Islet precursor cell (in vitro differentiated cells): ENCODE data around the gene GGT6.

Source experiments
- DNase-seq: peaks from one replicate; pipeline ENCODE4 v3.0.0-alpha.2; 2018

GGT6 gene

GRCh38 chr17:4573669-4574068 lies 13.3 kb upstream of the GGT6 start:
- no peak for DNase-seq

- no peak for DNase-seq
Measured at GRCh38 chr17:4573115-4573514, 12.7 kb upstream of the GGT6 start.

- no peak for DNase-seq
Measured at GRCh38 chr17:4572131-4572530, 11.8 kb upstream of the GGT6 start.

- DNase-seq, result no peak
Measured at GRCh38 chr17:4569591-4569990, 9.2 kb upstream of the GGT6 start.

GRCh38 chr17:4566785-4567184 lies 6.4 kb upstream of the GGT6 start:
- peak; percentile 90 for DNase-seq

- DNase-seq, result peak; percentile 85
Measured at GRCh38 chr17:4565209-4566141, 5.1 kb upstream of the GGT6 start.

GRCh38 chr17:4562015-4562969 lies 1.9 kb upstream of the GGT6 start:
- DNase-seq, result no peak

- DNase-seq, result no peak
Measured at GRCh38 chr17:4560837-4561256, 470 bp upstream of the GGT6 start.

- DNase-seq, result no peak
Measured at GRCh38 chr17:4559966-4560365, 411 bp downstream of the GGT6 start.

- DNase-seq, result no peak
Measured at GRCh38 chr17:4559139-4559791, 1.1 kb downstream of the GGT6 start.

- DNase-seq, result no peak
Measured at GRCh38 chr17:4558347-4558971, 1.9 kb downstream of the GGT6 start.

- no peak for DNase-seq
Measured at GRCh38 chr17:4557626-4558346, 2.6 kb downstream of the GGT6 start.

- DNase-seq, result no peak
Measured at GRCh38 chr17:4556996-4557395, 3.4 kb downstream of the GGT6 start.

GRCh38 chr17:4555873-4556759 lies 4.3 kb downstream of the GGT6 start:
- DNase-seq, result no peak

- peak; percentile 98 for DNase-seq
Measured at GRCh38 chr17:4554997-4555799, 5.2 kb downstream of the GGT6 start, which contains the start of gene MYBBP1A. MYBBP1A (minus strand) TSS chr17:4555384; CDS start chr17:4555324, 60 bp downstream.

GRCh38 chr17:4554441-4554996 lies 5.9 kb downstream of the GGT6 start:
- no peak for DNase-seq

- DNase-seq, result no peak
Measured at GRCh38 chr17:4553669-4554068, 6.7 kb downstream of the GGT6 start.

GRCh38 chr17:4551796-4552525 lies 8.4 kb downstream of the GGT6 start:
- no peak for DNase-seq

GRCh38 chr17:4551141-4551540 lies 9.2 kb downstream of the GGT6 start:
- DNase-seq, result no peak
